H1 (cell line): ENCODE results near the gene PKD1L1.

Experiments
- POLR2A ChIP-seq, 2 experiments: IDR thresholded peaks; 1 replicate in 1 of 2; 2 replicates in 1 of 2; pipeline ENCODE4 v1.6.1; 2011; ENCODE audit warnings: low read depth in 2 of 2, low read length in 2 of 2, mild to moderate bottlenecking in 2 of 2; ENCODE audit errors: control extremely low read depth in 1 of 2
- TF ChIP-seq, protein P1 (sequence below): fragments of 300-600 bp; sonication (generic); IDR thresholded peaks from 2 replicates; pipeline ENCODE4 v1.7.1; 2012; ENCODE audit warnings: low read length, moderate library complexity, mild to moderate bottlenecking, inconsistent platforms; ENCODE audit not compliant: insufficient replicate concordance

DNA sequence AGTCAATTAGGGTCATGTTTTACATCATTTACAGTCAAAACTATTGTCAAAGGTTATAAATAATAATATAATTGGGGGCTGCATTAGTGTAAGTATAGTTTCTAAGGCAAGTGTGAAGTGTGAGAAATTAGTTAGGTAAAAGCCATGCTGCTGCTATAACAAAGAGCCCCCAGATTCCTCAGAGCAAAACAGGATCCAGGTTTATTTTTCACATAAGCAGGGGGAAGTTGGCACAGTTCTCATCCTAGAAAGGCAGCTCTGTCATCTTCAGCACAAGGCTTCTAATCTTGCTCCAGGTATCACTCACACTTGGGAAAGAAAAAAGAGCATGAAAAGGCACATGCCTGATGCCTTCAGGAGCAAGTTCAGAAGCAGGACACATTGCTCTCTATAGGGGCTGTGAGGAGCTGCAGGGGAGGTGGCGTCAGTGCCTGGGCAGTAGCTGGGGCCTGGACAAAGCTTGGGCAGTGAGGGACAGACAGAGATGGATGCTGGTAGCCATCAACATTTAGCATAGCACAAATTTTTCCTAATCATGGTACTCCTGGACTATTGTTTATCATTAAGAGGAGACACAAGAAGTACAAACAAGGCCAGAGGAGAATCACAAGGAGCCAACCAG, 170.6 kb downstream of the PKD1L1 start:
- no peak for TF ChIP-seq POLR2A (IDR thresholded peaks at IDR 0.05; ENCODE audit: control extremely low read depth in 1 of 2, low read depth in 2 of 2, low read length in 2 of 2)
- TF ChIP-seq, protein P1, sequence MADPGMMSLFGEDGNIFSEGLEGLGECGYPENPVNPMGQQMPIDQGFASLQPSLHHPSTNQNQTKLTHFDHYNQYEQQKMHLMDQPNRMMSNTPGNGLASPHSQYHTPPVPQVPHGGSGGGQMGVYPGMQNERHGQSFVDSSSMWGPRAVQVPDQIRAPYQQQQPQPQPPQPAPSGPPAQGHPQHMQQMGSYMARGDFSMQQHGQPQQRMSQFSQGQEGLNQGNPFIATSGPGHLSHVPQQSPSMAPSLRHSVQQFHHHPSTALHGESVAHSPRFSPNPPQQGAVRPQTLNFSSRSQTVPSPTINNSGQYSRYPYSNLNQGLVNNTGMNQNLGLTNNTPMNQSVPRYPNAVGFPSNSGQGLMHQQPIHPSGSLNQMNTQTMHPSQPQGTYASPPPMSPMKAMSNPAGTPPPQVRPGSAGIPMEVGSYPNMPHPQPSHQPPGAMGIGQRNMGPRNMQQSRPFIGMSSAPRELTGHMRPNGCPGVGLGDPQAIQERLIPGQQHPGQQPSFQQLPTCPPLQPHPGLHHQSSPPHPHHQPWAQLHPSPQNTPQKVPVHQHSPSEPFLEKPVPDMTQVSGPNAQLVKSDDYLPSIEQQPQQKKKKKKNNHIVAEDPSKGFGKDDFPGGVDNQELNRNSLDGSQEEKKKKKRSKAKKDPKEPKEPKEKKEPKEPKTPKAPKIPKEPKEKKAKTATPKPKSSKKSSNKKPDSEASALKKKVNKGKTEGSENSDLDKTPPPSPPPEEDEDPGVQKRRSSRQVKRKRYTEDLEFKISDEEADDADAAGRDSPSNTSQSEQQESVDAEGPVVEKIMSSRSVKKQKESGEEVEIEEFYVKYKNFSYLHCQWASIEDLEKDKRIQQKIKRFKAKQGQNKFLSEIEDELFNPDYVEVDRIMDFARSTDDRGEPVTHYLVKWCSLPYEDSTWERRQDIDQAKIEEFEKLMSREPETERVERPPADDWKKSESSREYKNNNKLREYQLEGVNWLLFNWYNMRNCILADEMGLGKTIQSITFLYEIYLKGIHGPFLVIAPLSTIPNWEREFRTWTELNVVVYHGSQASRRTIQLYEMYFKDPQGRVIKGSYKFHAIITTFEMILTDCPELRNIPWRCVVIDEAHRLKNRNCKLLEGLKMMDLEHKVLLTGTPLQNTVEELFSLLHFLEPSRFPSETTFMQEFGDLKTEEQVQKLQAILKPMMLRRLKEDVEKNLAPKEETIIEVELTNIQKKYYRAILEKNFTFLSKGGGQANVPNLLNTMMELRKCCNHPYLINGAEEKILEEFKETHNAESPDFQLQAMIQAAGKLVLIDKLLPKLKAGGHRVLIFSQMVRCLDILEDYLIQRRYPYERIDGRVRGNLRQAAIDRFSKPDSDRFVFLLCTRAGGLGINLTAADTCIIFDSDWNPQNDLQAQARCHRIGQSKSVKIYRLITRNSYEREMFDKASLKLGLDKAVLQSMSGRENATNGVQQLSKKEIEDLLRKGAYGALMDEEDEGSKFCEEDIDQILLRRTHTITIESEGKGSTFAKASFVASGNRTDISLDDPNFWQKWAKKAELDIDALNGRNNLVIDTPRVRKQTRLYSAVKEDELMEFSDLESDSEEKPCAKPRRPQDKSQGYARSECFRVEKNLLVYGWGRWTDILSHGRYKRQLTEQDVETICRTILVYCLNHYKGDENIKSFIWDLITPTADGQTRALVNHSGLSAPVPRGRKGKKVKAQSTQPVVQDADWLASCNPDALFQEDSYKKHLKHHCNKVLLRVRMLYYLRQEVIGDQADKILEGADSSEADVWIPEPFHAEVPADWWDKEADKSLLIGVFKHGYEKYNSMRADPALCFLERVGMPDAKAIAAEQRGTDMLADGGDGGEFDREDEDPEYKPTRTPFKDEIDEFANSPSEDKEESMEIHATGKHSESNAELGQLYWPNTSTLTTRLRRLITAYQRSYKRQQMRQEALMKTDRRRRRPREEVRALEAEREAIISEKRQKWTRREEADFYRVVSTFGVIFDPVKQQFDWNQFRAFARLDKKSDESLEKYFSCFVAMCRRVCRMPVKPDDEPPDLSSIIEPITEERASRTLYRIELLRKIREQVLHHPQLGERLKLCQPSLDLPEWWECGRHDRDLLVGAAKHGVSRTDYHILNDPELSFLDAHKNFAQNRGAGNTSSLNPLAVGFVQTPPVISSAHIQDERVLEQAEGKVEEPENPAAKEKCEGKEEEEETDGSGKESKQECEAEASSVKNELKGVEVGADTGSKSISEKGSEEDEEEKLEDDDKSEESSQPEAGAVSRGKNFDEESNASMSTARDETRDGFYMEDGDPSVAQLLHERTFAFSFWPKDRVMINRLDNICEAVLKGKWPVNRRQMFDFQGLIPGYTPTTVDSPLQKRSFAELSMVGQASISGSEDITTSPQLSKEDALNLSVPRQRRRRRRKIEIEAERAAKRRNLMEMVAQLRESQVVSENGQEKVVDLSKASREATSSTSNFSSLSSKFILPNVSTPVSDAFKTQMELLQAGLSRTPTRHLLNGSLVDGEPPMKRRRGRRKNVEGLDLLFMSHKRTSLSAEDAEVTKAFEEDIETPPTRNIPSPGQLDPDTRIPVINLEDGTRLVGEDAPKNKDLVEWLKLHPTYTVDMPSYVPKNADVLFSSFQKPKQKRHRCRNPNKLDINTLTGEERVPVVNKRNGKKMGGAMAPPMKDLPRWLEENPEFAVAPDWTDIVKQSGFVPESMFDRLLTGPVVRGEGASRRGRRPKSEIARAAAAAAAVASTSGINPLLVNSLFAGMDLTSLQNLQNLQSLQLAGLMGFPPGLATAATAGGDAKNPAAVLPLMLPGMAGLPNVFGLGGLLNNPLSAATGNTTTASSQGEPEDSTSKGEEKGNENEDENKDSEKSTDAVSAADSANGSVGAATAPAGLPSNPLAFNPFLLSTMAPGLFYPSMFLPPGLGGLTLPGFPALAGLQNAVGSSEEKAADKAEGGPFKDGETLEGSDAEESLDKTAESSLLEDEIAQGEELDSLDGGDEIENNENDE: no peak
